B cell (primary cell): ENCODE results near the gene ABLIM3. TPM values are rescaled to one million over a fixed set of nuclear protein-coding genes. Genes with fewer than 3 reads are reported as not detected.

Experiments used
- ATAC-seq: fragments of 200-7000 bp; cut with Tn5 transposase; one replicate; pipeline ENCODE4 v1.10.0; 2021; ENCODE audit warnings: low read depth, mild to moderate bottlenecking, moderate number of reproducible peaks, moderate library complexity
- CTCF ChIA-PET: fragments of 350-600 bp; sonication (Branson Sonifier 250); formaldehyde crosslinking; loops from one replicate; lab custom pipeline; 2021; ENCODE audit warnings: antibody characterized with exemption, inconsistent platforms; lab: Charles Lee
- POLR2A ChIA-PET: fragments of 350-600 bp; sonication (Branson Sonifier 250); formaldehyde crosslinking; loops from one replicate; lab custom pipeline; 2021; ENCODE audit warnings: antibody characterized with exemption; lab: Charles Lee
- DNase-seq: peaks from one replicate; pipeline ENCODE4 v3.0.0; 2013
- H2AFZ ChIP-seq: 2 replicates; pipeline ENCODE4 v1.6.1; 2012; ENCODE audit warnings: mild to moderate bottlenecking, low read depth, low read length; ENCODE audit not compliant: insufficient read depth, poor library complexity, severe bottlenecking
- H3K27ac ChIP-seq, 2 donors: 1 replicate in 1 of 2; 2 replicates in 1 of 2; pipeline ENCODE4 v1.5.1; 2012 to 2013; ENCODE audit warnings: low read length in 2 of 2, mild to moderate bottlenecking in 2 of 2, moderate library complexity in 1 of 2
- H3K27me3 ChIP-seq, 4 experiments: fragments of 200-600 bp in 1 of 4; sonication (generic) in 1 of 4; replicated peaks in 1 of 4; 1 replicate in 2 of 4; 2 replicates in 2 of 4; pipeline versions ENCODE4 v1.6.1 to v1.7.0; 2013 to 2016; ENCODE audit warnings: low read length in 3 of 4, mild to moderate bottlenecking in 2 of 4, mixed read lengths in 1 of 4, moderate library complexity in 1 of 4; ENCODE audit not compliant: insufficient read depth in 4 of 4, control insufficient read depth in 3 of 4; ENCODE audit errors: control extremely low read depth in 1 of 4
- H3K36me3 ChIP-seq, 2 experiments: replicated peaks in 1 of 2; 1 replicate in 1 of 2; 2 replicates in 1 of 2; pipeline versions ENCODE4 v1.6.1 to v1.7.1; 2013; ENCODE audit warnings: low read length in 1 of 2; ENCODE audit not compliant: insufficient read depth in 2 of 2, control insufficient read depth in 1 of 2; ENCODE audit errors: control extremely low read depth in 1 of 2, extremely low read depth in 1 of 2
- H3K4me1 ChIP-seq, 2 donors: fragments of 200-600 bp in 1 of 2; sonication (generic) in 1 of 2; 1 replicate in 1 of 2; 2 replicates in 1 of 2; pipeline versions ENCODE4 v1.5.1 to v1.6.1; 2013 to 2017; ENCODE audit warnings: low read length in 2 of 2; ENCODE audit not compliant: control insufficient read depth in 2 of 2, insufficient read depth in 2 of 2
- H3K4me2 ChIP-seq: replicated peaks from 2 replicates; pipeline ENCODE3; 2012; ENCODE audit warnings: mild to moderate bottlenecking, low read depth, low read length; ENCODE audit not compliant: poor library complexity, severe bottlenecking
- H3K4me3 ChIP-seq, 5 experiments: fragments of 200-600 bp in 1 of 5; sonication (generic) in 1 of 5; 1 replicate in 3 of 5; 2 replicates in 2 of 5; pipeline versions ENCODE4 v1.5.1 to v1.7.0; 2011 to 2016; ENCODE audit warnings: low read length in 4 of 5, mild to moderate bottlenecking in 4 of 5, low read depth in 2 of 5, control low read depth in 1 of 5, moderate library complexity in 1 of 5; ENCODE audit not compliant: insufficient read depth in 1 of 5; ENCODE audit errors: control extremely low read depth in 1 of 5, extremely low read depth in 1 of 5
- H3K79me2 ChIP-seq: fragments of 200-600 bp; sonication (generic); one replicate; pipeline ENCODE4 v1.6.0; 2016; ENCODE audit warnings: low read length; ENCODE audit not compliant: control insufficient read depth, insufficient read depth
- H3K9ac ChIP-seq: fragments of 200-600 bp; sonication (generic); 2 replicates; pipeline ENCODE4 v1.6.1; 2017; ENCODE audit warnings: mild to moderate bottlenecking, low read length, moderate library complexity
- H3K9me3 ChIP-seq, 3 donors: one replicate each; pipeline versions ENCODE4 v1.6.1 to v1.7.1; 2013; ENCODE audit warnings: low read length in 2 of 3; ENCODE audit not compliant: control insufficient read depth in 2 of 3, insufficient read depth in 1 of 3; ENCODE audit errors: control extremely low read depth in 1 of 3
- H4K20me1 ChIP-seq: 2 replicates; pipeline ENCODE4 v1.6.0; 2012; ENCODE audit warnings: mild to moderate bottlenecking, low read length; ENCODE audit not compliant: insufficient read depth, control insufficient read depth, poor library complexity, severe bottlenecking
- H3K27ac Mint-ChIP-seq: one replicate; pipeline ENCODE4 v1.8.0; 2021; ENCODE audit warnings: mixed read lengths
- H3K27me3 Mint-ChIP-seq: one replicate; pipeline ENCODE4 v1.8.0; 2021; ENCODE audit warnings: mixed read lengths
- H3K4me1 Mint-ChIP-seq: one replicate; pipeline ENCODE4 v1.8.0; 2021; ENCODE audit warnings: mixed read lengths
- H3K4me3 Mint-ChIP-seq: one replicate; pipeline ENCODE4 v1.8.0; 2021; ENCODE audit warnings: mixed read lengths
- H3K9me3 Mint-ChIP-seq: one replicate; pipeline ENCODE4 v1.8.0; 2022; ENCODE audit warnings: mixed read lengths; ENCODE audit not compliant: insufficient read depth
- CTCF ChIP-seq: fragments of 200-600 bp; IDR thresholded peaks from one replicate; pipeline ENCODE4 v1.8.0; 2022; ENCODE audit warnings: antibody characterized with exemption, mild to moderate bottlenecking
- EZH2 ChIP-seq: IDR thresholded peaks from 2 replicates; pipeline ENCODE4 v1.6.1; 2012; ENCODE audit warnings: borderline replicate concordance, low read depth, mild to moderate bottlenecking, moderate library complexity, low read length; ENCODE audit not compliant: insufficient read depth, poor library complexity, severe bottlenecking
- WGBS: methylation state at CpG from one replicate; pipeline ENCODE4 v1.1.5; 2013; ENCODE audit warnings: missing lambda C conversion rate; ENCODE audit not compliant: insufficient coverage; 5-methylcytosine and 5-hydroxymethylcytosine counted together
- intact Hi-C: fragments of 100-400 bp; cut with micrococcal nuclease; formaldehyde crosslinking; loops from one replicate; pipeline ENCODE4 v1.10.0; 2022
- polyA plus RNA-seq: library from polyadenylated mRNA; depleted of rRNA; stranded (reverse); fragments of >200 nt; gene quantifications from 2 replicates; pipeline ENCODE4 v1.2.3, GENCODE V29; 2012
- total RNA-seq, 2 donors: library from RNA; stranded (reverse); fragments of 120-200 nt in 1 of 2; gene quantifications; 1 replicate in 1 of 2; 2 replicates in 1 of 2; pipeline versions ENCODE4 v1.2.3 to v1.2.4, GENCODE V29; 2013 to 2022

Gene ABLIM3
- total and polyA plus RNA-seq, 2 donors (not counting 1 experiment from before 2014, with no cell fraction given) = not detected

DNA sequence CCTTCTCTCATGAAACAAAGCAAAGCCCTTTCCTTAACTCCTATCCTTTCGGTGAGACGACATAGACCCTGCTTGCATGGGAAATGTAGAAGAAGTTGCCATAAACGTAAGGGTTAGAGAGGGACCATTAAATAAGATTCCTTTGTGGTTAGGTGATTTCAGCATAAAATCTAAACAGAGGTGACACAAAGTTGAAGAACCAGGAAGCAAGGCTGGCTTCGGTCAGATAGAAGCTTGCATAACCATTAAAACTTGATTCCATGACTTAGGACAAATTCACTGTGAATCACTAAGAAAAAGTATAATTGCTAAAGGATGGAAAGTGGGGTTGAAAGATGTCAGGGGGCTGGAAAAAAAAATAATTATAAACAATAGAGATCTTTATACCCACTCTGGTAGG, 30.9 kb upstream of the ABLIM3 start:
- intact Hi-C loops = loop anchor here (5.0 to 10.0 kb wide), 3 partner anchors 668 to 1156 kb away; no protein-coding TSS in a partner anchor
- DNase-seq (no peak), ATAC-seq (no peak)
- Histone ChIP-seq H3K79me2 (no peaks in the 10 kb centered on the region), H2AFZ (no peak overlapping the region), H3K9ac (no peak overlapping the region), H3K27ac (no peak overlapping the region), H4K20me1 (no peaks in the 10 kb centered on the region), H3K9me3 (no peaks in the 10 kb centered on the region), H3K27me3 (no peaks in the 10 kb centered on the region), H3K4me1 (no peaks in the 10 kb centered on the region), H3K4me3 (no peak overlapping the region), H3K4me2 (no peak overlapping the region), H3K36me3 (no peaks in the 10 kb centered on the region)
- Mint-ChIP-seq H3K4me1 (no peaks in the 10 kb centered on the region), H3K27ac (no peak overlapping the region), H3K9me3 (no peaks in the 10 kb centered on the region), H3K4me3 (no peak overlapping the region), H3K27me3 (peaks cover 9% of the 10 kb centered on the region)
- WGBS = 60% methylated on average over 1 of the region's 4 CpGs
- CTCF ChIA-PET = no interaction called here
- POLR2A ChIA-PET = no interaction called here
- TF ChIP-seq EZH2 = no peak
- no peak for TF ChIP-seq CTCF

GRCh38 chr5:149113669-149114068, 27.6 kb upstream of the ABLIM3 start:
- ChIA-PET CTCF (interaction anchor here (1.1 to 3.2 kb wide), 2 partner anchors 369 to 381 kb away, joined by 5 to 33 read pairs; no protein-coding TSS in a partner anchor), POLR2A (no interaction called here)
- TF ChIP-seq EZH2 (no peak), CTCF (no peak)
- ATAC-seq (no peak), DNase-seq (no peak)
- no peaks in the 10 kb centered on the region for H3K4me1 Mint-ChIP-seq
- intact Hi-C loops = loop anchor here (5.0 to 10.0 kb wide), 3 partner anchors 671 to 1159 kb away; no protein-coding TSS in a partner anchor
- H3K9me3 ChIP-seq = no peaks in the 10 kb centered on the region
- no peaks in the 10 kb centered on the region for H3K9me3 Mint-ChIP-seq
- WGBS = no CpG with 5 or more reads among the region's 2 CpGs
- H3K27me3 ChIP-seq = no peaks in the 10 kb centered on the region
- H3K36me3 ChIP-seq = no peaks in the 10 kb centered on the region
- no peak overlapping the region for H3K27ac Mint-ChIP-seq
- no peak overlapping the region for H3K9ac ChIP-seq
- H3K4me2 ChIP-seq = no peak overlapping the region
- no peak overlapping the region for H2AFZ ChIP-seq
- H3K79me2 ChIP-seq = no peaks in the 10 kb centered on the region
- H3K4me3 Mint-ChIP-seq = no peak overlapping the region
- H3K4me1 ChIP-seq = no peaks in the 10 kb centered on the region
- peaks cover 25% of the 10 kb centered on the region for H3K27me3 Mint-ChIP-seq
- no peaks in the 10 kb centered on the region for H4K20me1 ChIP-seq
- H3K4me3 ChIP-seq = no peak overlapping the region
- no peak overlapping the region for H3K27ac ChIP-seq
